Measurements from ENCODE around the gene EBF4. TPM values are rescaled to one million over a fixed set of nuclear protein-coding genes. Genes with fewer than 3 reads are reported as not detected.
A peak's percentile ranks its signal among the peaks of the same experiment; 100 is the strongest.

Gene EBF4
- total and polyA plus RNA-seq, 2 of the 8 experiments (the other 6 are each of a cell fraction or from before 2014, with no cell fraction given): 1.2 to 2.9 TPM

DNA sequence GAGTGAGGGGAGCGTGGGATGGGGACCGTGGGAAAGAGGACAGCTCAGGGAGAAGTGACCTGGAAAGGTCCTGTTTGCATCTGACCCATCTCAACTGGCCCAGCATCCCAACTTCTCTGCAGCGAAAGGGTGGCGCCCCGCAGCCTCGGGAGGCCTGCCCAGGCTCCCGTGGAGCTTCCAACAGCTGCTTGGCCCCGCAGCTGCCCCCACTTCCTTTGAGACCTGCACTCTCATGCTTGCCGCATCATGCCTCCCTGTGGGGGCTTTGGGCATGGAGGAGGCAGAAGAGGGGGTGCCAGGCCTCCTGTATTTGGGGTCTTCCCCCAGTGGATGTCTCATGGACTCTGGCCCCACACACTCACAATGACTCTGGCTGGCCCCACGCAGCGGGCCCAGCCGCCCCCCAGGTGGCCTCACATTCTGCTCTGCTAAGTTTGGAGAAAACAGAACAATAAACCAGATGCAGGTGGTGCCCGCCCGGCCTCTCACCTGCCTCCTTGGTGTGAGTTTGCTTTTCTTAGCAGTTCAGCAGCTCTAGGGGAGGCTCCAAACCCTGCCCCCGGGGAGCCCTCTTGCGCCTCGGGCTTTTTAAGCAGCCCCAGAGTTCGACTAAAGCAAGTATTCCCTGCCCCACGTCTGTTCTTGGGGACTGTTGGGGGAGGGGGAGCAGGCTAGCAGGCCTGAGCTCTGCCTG, 67.2 kb downstream of the EBF4 start:
- Histone ChIP-seq H3K23ac (ENCODE audit: insufficient read length) (no peak overlapping the region), H3K36me3 (ENCODE audit: control insufficient read depth in 2 of 4, insufficient read depth in 4 of 4, low read length in 3 of 4) (no peaks in the 10 kb centered on the region), H2BK12ac (ENCODE audit: low read depth, low read length) (no peak overlapping the region), H2AK5ac (ENCODE audit: low read depth, low read length) (no peak overlapping the region), H4K8ac (ENCODE audit: extremely low read depth, insufficient read depth, low read length) (peak overlapping the region; percentile 52; the same call in 1 of the 2 replicates), H3K23me2 (ENCODE audit: low read depth, low read length) (peaks cover 3% of the 10 kb centered on the region; the same call in 1 of the 2 replicates), H2BK15ac (ENCODE audit: low read length) (0 out of 2 replicates have a peak overlapping the region, but pooled peaks have one; percentile 29), H2BK5ac (ENCODE audit: low read depth, low read length) (peak overlapping the region; percentile 35; the same call in 1 of the 2 replicates), H4K5ac (ENCODE audit: insufficient read length, low read depth, low read length) (no peak overlapping the region), H3K4me1 (replicated peaks in 1 of 4; ENCODE audit: control insufficient read depth in 3 of 4, insufficient read depth in 4 of 4, low read length in 3 of 4) (peaks cover 0 to 16% (median 9%) of the 10 kb centered on the region in 4 experiments), H2BK20ac (ENCODE audit: low read length) (peak overlapping the region; percentile 48), H3K27me3 (replicated peaks in 1 of 4; ENCODE audit: control insufficient read depth in 3 of 4, extremely low read depth in 1 of 4, insufficient read depth in 3 of 4, low read length in 3 of 4) (peaks cover 0 to 5% (median 0%) of the 10 kb centered on the region in 4 experiments; a peak in 3 of 7 replicates), H3K14ac (ENCODE audit: insufficient read length) (no peak overlapping the region), H3K9me3 (ENCODE audit: insufficient read depth in 2 of 2, low read depth in 1 of 2, low read length in 1 of 2) (no peaks in the 10 kb centered on the region), H3K27ac (ENCODE audit: low read depth, low read length) (no peak overlapping the region), H3K79me1 (ENCODE audit: low read depth, low read length) (no peaks in the 10 kb centered on the region), H4K91ac (replicated peaks; ENCODE audit: insufficient read length, low read length) (no peak overlapping the region), H3K18ac (ENCODE audit: extremely low read depth, low read length) (peak overlapping the region; percentile 19; the same call in 1 of the 2 replicates), H3K4me2 (ENCODE audit: insufficient read depth in 1 of 2, low read depth in 2 of 2, low read length in 2 of 2) (peak overlapping the region in 1 of 2 experiments; percentile 40; a peak in 2 of 4 replicates), H2AFZ (ENCODE audit: low read length) (no peak overlapping the region), H4K20me1 (replicated peaks in 1 of 2; ENCODE audit: control insufficient read depth in 1 of 2, insufficient read depth in 2 of 2, low read length in 2 of 2) (no peaks in the 10 kb centered on the region), H3K4me3 (ENCODE audit: extremely low read depth in 1 of 4, insufficient read depth in 2 of 4, low read depth in 3 of 4, low read length in 4 of 4) (no peak overlapping the region), H3K56ac (replicated peaks; ENCODE audit: insufficient read length, low read depth, low read length) (no peak overlapping the region), H3K9ac (replicated peaks in 1 of 4; ENCODE audit: extremely low read depth in 1 of 4, low read depth in 3 of 4, low read length in 3 of 4) (0 out of 7 replicates have a peak overlapping the region, but pooled peaks of 1 of the 4 experiments have one; percentile 17), H3K79me2 (ENCODE audit: control insufficient read depth in 1 of 2, insufficient read depth in 2 of 2, low read length in 2 of 2) (no peaks in the 10 kb centered on the region), H2BK120ac (replicated peaks; ENCODE audit: low read depth, low read length) (no peak overlapping the region), H3K4ac (replicated peaks; ENCODE audit: insufficient read length, low read depth, low read length) (no peak overlapping the region)
- ChIA-PET CTCF (ENCODE audit: partially characterized antibody) (interaction anchor here (0.6 to 2.2 kb wide), 13 partner anchors 9 to 344 kb away, joined by 3 to 13 read pairs (median 3); no protein-coding TSS in a partner anchor), POLR2A (ENCODE audit: partially characterized antibody) (interaction anchor here (0.8 to 1.7 kb wide), 2 partner anchors 30 to 81 kb away, joined by 3 to 5 read pairs; partner anchors contain the start of genes PCED1A and VPS16)
- WGBS, 2 experiments (ENCODE audit: extremely low coverage in 1 of 2, insufficient coverage in 1 of 2, insufficient read length in 1 of 2, insufficient replicate concordance in 2 of 2, low coverage in 1 of 2, low lambda C conversion rate in 2 of 2, missing lambda C conversion rate in 1 of 2): 57% methylated on average over 19 of the region's 19 CpGs; no CpG with 5 or more reads in 1 of the 2 experiments
- peak; percentile 13 for TF ChIP-seq EZH2 (IDR thresholded peaks at IDR 0.05; ENCODE audit: low read depth, low read length, severe bottlenecking)
- TF ChIP-seq SAP30 (IDR thresholded peaks at IDR 0.05; ENCODE audit: insufficient read depth, insufficient replicate concordance, low read length): no peak
- no peak; the same call in 1 of the 2 replicates for TF ChIP-seq RBBP5 (IDR thresholded peaks at IDR 0.05; ENCODE audit: borderline replicate concordance, low read depth, low read length)
- TF ChIP-seq BACH1 (IDR thresholded peaks at IDR 0.05; ENCODE audit: low read length): 0 out of 2 replicates have a peak, but pooled peaks have one; percentile 18
- no peak for FAIRE-seq
- no peak for DNase-seq (ENCODE audit: low read depth in 1 of 2, low spot score in 2 of 2)

All from H1 (cell line).